GM12891 (cell line): ENCODE measurements around the gene TRIO.

Experiments used
- DNase-seq: peaks from one replicate; pipeline ENCODE4 v3.0.0; 2011; ENCODE audit warnings: low spot score; ENCODE audit not compliant: insufficient read length
- FAIRE-seq: peaks from 2 replicates; lab custom pipeline; 2011; peaks lifted over from hg19 to GRCh38; lab: Jason Lieb, UNC
- PAX5 ChIP-seq: IDR thresholded peaks from 2 replicates; pipeline ENCODE4 v1.6.1; 2011; ENCODE audit warnings: low read length, moderate library complexity, mild to moderate bottlenecking; ENCODE audit not compliant: insufficient read depth, severe bottlenecking
- POLR2A ChIP-seq: IDR thresholded peaks from 2 replicates; pipeline ENCODE4 v1.6.1; 2011; ENCODE audit warnings: low read depth, low read length, control low read depth
- POLR2AphosphoS5 ChIP-seq: IDR thresholded peaks from 2 replicates; pipeline ENCODE4 v1.6.1; 2011; ENCODE audit warnings: low read depth, low read length, control low read depth
- POU2F2 ChIP-seq: IDR thresholded peaks from 2 replicates; pipeline ENCODE4 v1.6.1; 2011; ENCODE audit warnings: low read depth, mild to moderate bottlenecking, control low read depth, low read length, moderate library complexity
- SPI1 ChIP-seq: IDR thresholded peaks from 2 replicates; pipeline ENCODE4 v1.6.1; 2011; ENCODE audit warnings: low read depth, low read length, control low read depth
- TAF1 ChIP-seq: IDR thresholded peaks from 2 replicates; pipeline ENCODE4 v1.6.1; 2011; ENCODE audit warnings: low read depth, low read length, control low read depth

Gene TRIO

DNA sequence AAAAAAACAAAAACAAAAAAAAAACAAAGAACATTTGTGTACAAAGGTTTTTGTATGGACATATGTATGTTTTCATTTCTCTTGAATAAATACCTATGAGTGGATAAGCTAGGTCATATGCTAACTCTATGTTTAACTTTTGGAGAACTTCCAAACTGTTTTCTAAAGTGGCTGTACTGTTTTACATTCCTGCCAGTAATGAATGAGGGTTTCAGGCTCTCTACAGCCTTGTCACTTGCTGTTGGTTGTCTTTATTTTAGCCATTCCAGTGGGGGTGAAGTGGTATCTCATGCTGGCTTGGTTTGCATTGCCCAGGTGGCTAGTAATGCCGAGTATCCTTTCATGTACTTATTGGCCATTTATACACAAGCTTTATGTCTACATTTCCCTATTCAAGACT, 9.1 kb upstream of the TRIO start:
- DNase-seq (no peak), FAIRE-seq (no peak)
- TF ChIP-seq POLR2AphosphoS5: no peak
- TF ChIP-seq PAX5: no peak
- TF ChIP-seq POU2F2: no peak
- TF ChIP-seq TAF1: no peak
- no peak for TF ChIP-seq SPI1
- no peak for TF ChIP-seq POLR2A

DNA sequence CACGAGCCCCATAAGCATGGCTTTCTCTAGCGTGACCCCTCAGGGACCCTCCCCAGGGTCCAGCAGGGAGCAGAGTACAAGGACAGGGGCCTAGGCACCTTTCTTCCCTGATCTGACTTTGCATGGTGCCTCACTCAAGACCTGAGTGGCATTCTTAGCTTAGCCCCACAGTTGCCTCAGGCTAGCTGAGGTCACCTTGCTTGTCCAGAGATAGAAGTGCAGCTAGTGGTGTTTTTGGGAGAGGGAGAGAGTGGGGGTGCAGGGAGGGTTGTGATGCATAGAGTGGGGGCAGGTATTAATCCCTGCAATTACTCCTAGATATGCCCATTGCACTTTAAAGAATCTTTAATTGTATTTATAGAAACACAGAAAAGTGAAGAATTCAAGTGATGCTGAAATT, 8.4 kb upstream of the TRIO start:
- FAIRE-seq (no peak), DNase-seq (no peak)
- TF ChIP-seq PAX5 (no peak), POU2F2 (no peak), TAF1 (no peak), SPI1 (no peak), POLR2A (no peak), POLR2AphosphoS5 (no peak)

DNA sequence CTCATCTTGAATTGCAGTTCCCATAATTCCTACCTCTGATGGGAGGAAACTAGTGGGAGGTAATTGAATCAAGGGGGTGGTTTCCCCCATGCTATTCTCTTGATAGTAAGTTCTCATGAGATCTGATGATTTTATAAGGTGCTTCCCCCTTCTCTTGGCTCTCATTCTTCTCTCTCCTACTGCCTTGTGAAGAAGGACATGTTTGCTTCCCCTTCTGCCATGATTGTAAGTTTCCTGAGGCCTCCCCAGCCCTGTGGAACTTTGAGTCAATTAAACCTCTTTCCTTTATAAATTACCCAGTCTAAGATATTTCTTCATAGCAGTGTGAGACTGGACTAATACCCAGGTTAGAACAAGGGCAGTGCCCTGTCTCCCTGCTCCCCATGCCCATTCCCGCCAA, 7.5 kb upstream of the TRIO start:
- TF ChIP-seq POLR2A: no peak
- TF ChIP-seq SPI1: no peak
- TF ChIP-seq PAX5: no peak
- TF ChIP-seq POLR2AphosphoS5: no peak
- TF ChIP-seq TAF1: no peak
- TF ChIP-seq POU2F2: no peak
- DNase-seq (no peak), FAIRE-seq (no peak)

DNA sequence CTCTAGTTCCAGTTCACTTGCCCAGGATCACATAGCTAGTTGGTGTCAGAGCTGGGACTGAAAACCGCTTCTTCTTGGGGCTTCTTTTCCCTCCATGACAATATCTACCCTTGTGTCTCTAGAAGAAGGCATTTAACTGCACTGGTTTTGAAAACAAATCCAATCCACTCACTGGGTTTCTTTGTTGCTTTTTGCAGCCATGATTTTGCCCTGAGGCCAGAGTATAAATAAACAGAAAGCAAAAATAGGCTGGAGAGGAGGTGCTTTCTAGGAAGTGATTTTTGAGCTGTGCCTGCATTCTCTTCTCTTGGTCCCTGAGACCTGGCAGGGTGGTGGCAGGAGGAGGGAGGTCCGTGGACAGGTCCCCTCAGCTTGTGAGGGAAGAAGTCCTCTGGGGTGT, 6.9 kb upstream of the TRIO start:
- no peak for TF ChIP-seq POLR2AphosphoS5
- no peak for FAIRE-seq

DNA sequence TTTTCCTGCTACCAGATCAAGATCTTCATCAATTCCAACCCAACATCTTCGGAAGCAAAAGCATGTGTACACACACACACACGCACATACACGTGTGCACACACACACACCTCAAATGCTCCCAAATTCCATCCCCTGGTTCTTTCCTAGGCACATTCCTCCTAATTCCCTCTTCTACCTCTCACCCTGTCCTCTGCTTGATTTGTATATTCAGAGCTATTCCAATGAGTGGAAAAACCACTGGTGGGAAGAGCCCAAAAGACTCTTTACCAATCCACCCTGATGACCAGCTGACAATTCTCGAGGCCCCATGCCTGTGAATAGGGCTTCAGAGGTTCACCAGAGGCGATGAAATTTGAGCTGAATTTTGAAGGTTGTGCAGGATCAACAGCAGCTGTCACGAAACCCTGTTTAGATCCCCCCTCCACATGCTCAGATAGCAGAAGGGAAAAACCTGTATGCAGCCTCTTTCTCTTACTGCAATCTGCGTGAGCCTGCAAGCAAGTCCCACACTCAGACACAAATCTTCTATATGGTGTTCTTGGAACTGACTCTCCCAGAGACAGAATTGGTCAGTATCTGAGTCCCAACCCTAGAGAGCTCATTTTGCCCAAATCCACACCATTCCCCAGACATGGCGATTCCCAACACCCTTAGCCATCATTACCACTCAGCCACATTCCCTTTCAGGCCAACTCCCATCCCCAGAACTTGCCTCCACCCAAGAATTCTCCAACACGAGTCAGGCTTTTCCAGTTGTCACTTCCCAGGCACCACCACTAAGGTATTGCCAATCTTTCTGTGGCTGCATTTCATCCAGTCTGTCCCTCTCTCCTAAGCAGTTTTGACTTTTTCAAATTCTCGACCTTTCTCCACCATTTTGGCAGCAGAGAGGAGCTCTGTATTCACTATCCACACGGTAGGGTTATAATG, 4.3 kb upstream of the TRIO start:
- FAIRE-seq: no peak
- DNase-seq: no peak
- TF ChIP-seq TAF1 (no peak), PAX5 (no peak), POLR2A (no peak)

More for the DNA sequence above, 6.9 kb upstream of the TRIO start:
- no peak for DNase-seq

DNA sequence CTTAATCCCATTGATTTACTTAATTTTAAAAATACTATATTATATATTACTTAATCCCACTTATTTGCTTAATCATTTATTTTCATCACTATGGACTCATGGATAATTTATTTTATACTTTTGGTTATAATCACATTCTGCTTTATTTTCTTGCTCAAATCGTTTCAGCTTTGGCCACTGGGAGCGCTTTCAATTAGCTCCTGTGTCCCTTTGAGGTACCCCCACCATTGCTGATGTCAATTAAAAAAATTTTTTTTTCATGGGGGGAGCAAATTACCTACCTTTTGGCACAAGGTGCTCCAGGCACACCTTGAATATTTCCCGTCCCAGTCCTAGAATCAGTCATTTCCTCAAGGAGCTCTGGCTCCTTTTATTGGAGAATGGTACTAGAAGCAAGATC, 1.4 kb upstream of the TRIO start:
- no peak for FAIRE-seq
- no peak for DNase-seq
- TF ChIP-seq POU2F2 (no peak), PAX5 (no peak), POLR2AphosphoS5 (no peak), POLR2A (no peak), SPI1 (no peak), TAF1 (no peak)

DNA sequence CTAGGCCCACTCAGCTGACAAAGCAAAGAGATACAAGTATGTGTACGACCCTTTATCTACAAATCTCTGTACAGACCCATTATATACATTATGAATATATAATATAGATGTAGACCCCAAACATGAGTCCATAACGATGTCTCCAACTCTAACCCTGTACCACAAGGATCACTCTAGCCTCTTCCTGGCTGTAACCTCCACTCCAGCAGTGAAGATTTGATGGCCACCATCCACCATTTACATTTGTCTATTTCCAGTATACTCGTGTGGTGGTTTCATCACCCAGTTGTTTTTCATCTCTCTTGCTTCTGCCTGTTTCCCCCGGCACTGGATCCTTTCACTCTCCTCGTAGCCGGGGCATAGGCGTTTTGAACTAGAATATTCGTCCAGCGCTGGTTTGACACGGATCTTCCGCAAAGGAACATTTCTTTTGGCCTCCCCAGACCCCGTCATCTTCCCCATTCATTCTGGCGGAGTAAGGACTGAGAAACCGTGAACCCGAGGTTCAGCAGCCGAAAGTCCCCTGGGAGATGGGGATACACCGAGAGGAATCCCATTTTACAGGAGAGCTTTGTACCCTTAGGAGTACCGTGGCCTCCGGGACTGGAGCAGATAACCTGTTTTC, 828 bp upstream of the TRIO start:
- DNase-seq (no peak), FAIRE-seq (no peak)
- TF ChIP-seq TAF1 (no peak), POLR2AphosphoS5 (no peak), SPI1 (no peak), PAX5 (no peak), POU2F2 (no peak; the same call in 1 of the 2 replicates), POLR2A (no peak; the same call in 1 of the 2 replicates)

DNA sequence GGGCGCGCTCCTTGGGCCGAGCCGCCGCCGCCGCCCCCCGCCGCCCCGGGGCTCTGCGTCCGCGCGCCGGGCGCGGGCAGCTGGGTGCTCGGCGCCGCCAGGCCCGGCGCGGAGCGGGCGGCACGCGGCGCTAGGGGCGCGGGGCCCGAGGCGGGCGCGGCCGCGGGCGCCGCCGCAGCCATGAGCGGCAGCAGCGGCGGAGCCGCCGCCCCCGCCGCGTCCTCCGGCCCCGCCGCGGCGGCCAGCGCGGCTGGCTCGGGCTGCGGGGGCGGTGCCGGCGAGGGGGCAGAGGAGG, 351 bp downstream of the TRIO start:
- TF ChIP-seq POU2F2 (no peak), PAX5 (no peak), POLR2AphosphoS5 (no peak), POLR2A (no peak), TAF1 (no peak)
- FAIRE-seq (no peak), DNase-seq (no peak)

DNA sequence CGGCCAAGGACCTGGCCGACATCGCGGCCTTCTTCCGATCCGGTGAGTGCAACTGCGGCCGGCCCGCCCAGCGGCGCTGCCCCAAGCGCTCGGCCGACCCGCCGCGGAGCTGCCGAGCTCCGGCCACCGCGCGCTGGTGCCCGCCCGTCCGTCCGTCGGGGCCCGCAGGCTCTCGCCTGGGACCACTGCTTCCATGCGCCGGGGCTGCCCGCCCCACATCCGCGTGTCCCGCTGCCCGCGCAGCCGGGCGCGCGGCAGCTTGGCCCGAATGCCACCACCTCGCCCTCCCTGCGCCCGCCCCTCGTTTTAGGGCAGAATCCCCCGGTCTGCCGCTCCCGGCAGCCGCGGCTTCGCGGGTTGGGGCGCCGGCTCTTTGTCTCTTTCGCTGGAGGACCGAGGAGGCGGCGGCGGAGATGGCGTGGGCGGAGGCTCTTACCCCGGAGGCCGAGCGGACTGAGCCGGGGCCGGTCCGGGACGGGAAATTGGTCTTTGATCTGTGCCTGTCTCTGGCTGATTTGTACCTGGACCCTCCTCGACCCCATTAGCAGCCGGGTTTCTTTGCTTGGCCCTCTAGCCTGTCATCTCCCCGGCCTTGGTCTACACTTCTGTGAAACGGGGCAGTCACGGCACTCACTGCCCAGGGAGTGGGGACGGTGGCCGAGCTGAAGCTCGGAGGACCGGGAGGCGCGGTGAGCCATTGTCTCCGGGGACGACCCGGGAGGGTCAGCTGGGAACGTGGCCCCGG, 871 bp downstream of the TRIO start:
- peak; percentile 42 for DNase-seq
- no peak for FAIRE-seq
- TF ChIP-seq SPI1 (no peak), POU2F2 (no peak), TAF1 (no peak), PAX5 (no peak), POLR2AphosphoS5 (no peak), POLR2A (no peak)
